SU-DHL-6 (cell line): ENCODE measurements around the gene NUP188.

ENCODE experiments used
- H2AFZ ChIP-seq: fragments of 200-600 bp; sonication (generic); 2 replicates; pipeline ENCODE4 v1.6.1; 2014; ENCODE audit warnings: low read depth, mild to moderate bottlenecking, moderate library complexity, mixed read lengths, antibody characterized with exemption, low read length; ENCODE audit not compliant: severe bottlenecking
- H3F3A ChIP-seq: fragments of 200-600 bp; shearing (Covaris generic); 2 replicates; pipeline ENCODE4 v1.6.0; 2016; ENCODE audit warnings: antibody characterized with exemption, mild to moderate bottlenecking; ENCODE audit not compliant: insufficient read depth
- H3K27ac ChIP-seq: fragments of 200-600 bp; sonication (generic); 2 replicates; pipeline ENCODE4 v1.5.1; 2016; ENCODE audit warnings: low read depth, mild to moderate bottlenecking, low read length, moderate library complexity, mixed read lengths
- H3K27me3 ChIP-seq: fragments of 200-600 bp; sonication (generic), shearing (Covaris generic); 2 replicates; pipeline ENCODE4 v1.6.0; 2014; ENCODE audit warnings: mild to moderate bottlenecking, low read length
- H3K36me3 ChIP-seq: fragments of 200-600 bp; sonication (generic); 2 replicates; pipeline ENCODE4 v1.6.1; 2014; ENCODE audit warnings: mild to moderate bottlenecking, low read length, mixed read lengths
- H3K4me2 ChIP-seq: fragments of 300-600, 200-600 bp; shearing (Covaris generic), sonication (generic); 2 replicates; pipeline ENCODE4 v1.6.0; 2014; ENCODE audit warnings: low read length, low read depth, mild to moderate bottlenecking; ENCODE audit not compliant: poor library complexity, severe bottlenecking
- H3K4me3 ChIP-seq: fragments of 200-600 bp; sonication (generic); 2 replicates; pipeline ENCODE4 v1.5.1; 2014; ENCODE audit warnings: antibody characterized with exemption, low read length, mild to moderate bottlenecking, mixed read lengths; ENCODE audit not compliant: insufficient read depth, poor library complexity, severe bottlenecking
- H3K79me2 ChIP-seq: fragments of 200-600 bp; sonication (generic); 2 replicates; pipeline ENCODE4 v1.6.1; 2014; ENCODE audit warnings: mild to moderate bottlenecking, low read length, moderate library complexity; ENCODE audit not compliant: insufficient read depth
- H3K9ac ChIP-seq: fragments of 200-600 bp; sonication (generic); 2 replicates; pipeline ENCODE4 v1.7.0; 2014; ENCODE audit warnings: mild to moderate bottlenecking, low read length
- H3K9me2 ChIP-seq: fragments of 200-600 bp; sonication (generic); replicated peaks from 2 replicates; pipeline ENCODE4 v1.6.1; 2014; ENCODE audit warnings: low read length; ENCODE audit not compliant: insufficient read depth
- H3K9me3 ChIP-seq: fragments of 200-600 bp; sonication (generic); 2 replicates; pipeline ENCODE4 v1.6.1; 2014; ENCODE audit warnings: low read length, mixed read lengths; ENCODE audit not compliant: insufficient read depth
- H4K20me1 ChIP-seq: fragments of 200-600 bp; sonication (generic); 2 replicates; pipeline ENCODE4 v1.6.1; 2014; ENCODE audit warnings: low read depth, mild to moderate bottlenecking, antibody characterized with exemption, low read length, moderate library complexity, mixed read lengths
- CTCF ChIP-seq: fragments of 200-600 bp; sonication (generic); IDR thresholded peaks from one replicate; pipeline ENCODE4 v1.5.1; 2017; ENCODE audit warnings: antibody characterized with exemption, mild to moderate bottlenecking, low read length, moderate library complexity; ENCODE audit not compliant: insufficient read depth, poor library complexity, severe bottlenecking
- EZH2phosphoT487 ChIP-seq: fragments of 200-600 bp; sonication (generic), shearing (Covaris generic); conservative IDR thresholded peaks from 2 replicates; pipeline ENCODE4 v1.6.1; 2018; ENCODE audit warnings: mild to moderate bottlenecking, antibody characterized with exemption, low read length, moderate library complexity, mixed read lengths

The NUP188 gene

DNA sequence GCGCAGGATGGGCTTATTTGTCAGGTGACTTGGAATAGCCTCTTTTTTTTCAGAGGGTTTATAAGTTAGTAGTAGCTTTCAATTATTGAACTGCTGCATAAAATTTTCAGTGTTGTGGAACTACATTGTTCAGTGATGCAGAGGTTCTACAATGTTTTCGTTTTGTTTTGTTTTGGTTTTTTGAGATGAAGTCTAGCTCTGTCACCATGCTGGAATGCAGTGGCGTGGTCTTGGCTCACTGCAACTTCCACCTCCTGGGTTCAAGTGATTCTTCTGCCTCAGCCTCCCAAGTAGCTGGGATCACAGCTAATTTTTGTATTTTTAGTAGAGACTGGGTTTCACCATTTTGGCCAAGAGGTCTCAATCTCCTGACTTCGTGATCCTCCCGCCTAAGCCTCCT, 22.0 kb downstream of the NUP188 start:
- Histone ChIP-seq H4K20me1 (0 out of 2 replicates have a peak, but pooled peaks cover 4% of the 10 kb centered on the region), H3F3A (no peaks in the 10 kb centered on the region), H3K27me3 (no peaks in the 10 kb centered on the region), H2AFZ (no peak overlapping the region), H3K4me3 (no peak overlapping the region), H3K27ac (no peak overlapping the region), H3K9ac (no peak overlapping the region), H3K36me3 (peaks cover 43% of the 10 kb centered on the region), H3K9me2 (no peaks in the 10 kb centered on the region), H3K9me3 (no peaks in the 10 kb centered on the region), H3K79me2 (no peaks in the 10 kb centered on the region), H3K4me2 (no peak overlapping the region)
- TF ChIP-seq CTCF, result no peak
- TF ChIP-seq EZH2phosphoT487, result no peak

- H3K4me2 ChIP-seq, result no peak overlapping the region
- no peaks in the 10 kb centered on the region for H3K9me2 ChIP-seq
- 0 out of 2 replicates have a peak, but pooled peaks cover 4% of the 10 kb centered on the region for H4K20me1 ChIP-seq
- no peak overlapping the region for H2AFZ ChIP-seq
- H3K9me3 ChIP-seq, result no peaks in the 10 kb centered on the region
- H3K36me3 ChIP-seq, result peaks cover 40% of the 10 kb centered on the region
- no peak overlapping the region for H3K27ac ChIP-seq
- H3K79me2 ChIP-seq, result no peaks in the 10 kb centered on the region
- H3K4me3 ChIP-seq, result no peak overlapping the region
- no peaks in the 10 kb centered on the region for H3K27me3 ChIP-seq
- no peaks in the 10 kb centered on the region for H3F3A ChIP-seq
- TF ChIP-seq EZH2phosphoT487 (no peak), CTCF (no peak)
- H3K9ac ChIP-seq, result no peak overlapping the region
Measured at GRCh38 chr9:128972956-128973355, 25.5 kb downstream of the NUP188 start.

DNA sequence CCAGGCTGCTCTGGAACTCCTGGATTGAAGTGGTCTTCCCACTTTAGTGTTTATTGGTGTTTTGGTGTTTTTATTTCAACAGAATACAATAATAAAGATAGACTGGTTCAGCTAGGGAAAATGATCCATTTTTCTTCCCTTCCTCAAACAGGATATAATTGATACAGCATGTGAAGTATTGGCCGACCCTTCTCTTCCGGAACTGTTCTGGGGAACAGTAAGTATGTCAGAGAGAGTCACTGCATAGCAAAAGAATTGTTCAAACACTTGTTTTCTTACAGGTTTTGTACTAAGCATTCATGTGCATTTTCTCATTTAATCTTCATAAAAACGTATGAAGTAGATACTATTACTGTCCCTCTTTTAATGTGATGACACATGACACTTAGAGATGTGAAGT, 31.6 kb downstream of the NUP188 start:
- Histone ChIP-seq H3K27me3 (no peaks in the 10 kb centered on the region), H2AFZ (no peak overlapping the region), H3K4me2 (no peak overlapping the region), H3K9me2 (no peaks in the 10 kb centered on the region), H3K79me2 (no peaks in the 10 kb centered on the region), H3K4me3 (no peak overlapping the region), H4K20me1 (no peaks in the 10 kb centered on the region), H3K36me3 (peaks cover 37% of the 10 kb centered on the region), H3K9ac (no peak overlapping the region), H3K9me3 (no peaks in the 10 kb centered on the region), H3K27ac (no peak overlapping the region), H3F3A (no peaks in the 10 kb centered on the region)
- no peak for TF ChIP-seq CTCF
- TF ChIP-seq EZH2phosphoT487, result no peak
